Thyroid gland (tissue), 4 donors: ENCODE results near the gene CEP72.

Experiments used
- CTCF ChIP-seq, 6 experiments: fragments of 200-600 bp in 3 of 6; fragments of 450-650 bp in 3 of 6; sonication (generic) in 3 of 6; IDR thresholded peaks; one replicate each; pipeline ENCODE4 v1.5.1; 2016 to 2019; ENCODE audit warnings: antibody characterized with exemption in 6 of 6, mild to moderate bottlenecking in 2 of 6, inconsistent platforms in 1 of 6, moderate library complexity in 1 of 6
- POLR2A ChIP-seq, 2 donors: fragments of 450-650 bp; IDR thresholded peaks; one replicate each; pipeline ENCODE4 v1.6.1; 2017; ENCODE audit warnings: antibody characterized with exemption in 2 of 2, mild to moderate bottlenecking in 2 of 2, moderate library complexity in 1 of 2

- no peak for TF ChIP-seq POLR2A (IDR thresholded peaks at IDR 0.05)
- no peak for TF ChIP-seq CTCF (IDR thresholded peaks at IDR 0.05)
Observed at GRCh38 chr5:590346-590745, 21.8 kb upstream of the CEP72 start.
